Thymus (tissue), 11 donors: ENCODE measurements around the gene S100A6. TPM values are rescaled to one million over a fixed set of nuclear protein-coding genes. Genes with fewer than 3 reads are reported as not detected.
A peak's percentile ranks its signal among the peaks of the same experiment; 100 is the strongest.
"Not testable (repeated sequence)": the region's sequence is repeated elsewhere in the genome, so short reads cannot be mapped to it uniquely, and the experiment has no call there.

Source experiments
- DNase-seq, 9 donors: peaks; one replicate each; pipeline ENCODE4 v3.0.0-alpha.2; 2013; ENCODE audit warnings: low spot score in 9 of 9, low read depth in 6 of 9, missing footprints in 1 of 9
- H3K27ac ChIP-seq, 2 donors: one replicate each; pipeline ENCODE4 v1.5.1; 2013; ENCODE audit warnings: control low read depth in 1 of 2, low read depth in 1 of 2, low read length in 1 of 2, mild to moderate bottlenecking in 1 of 2, moderate library complexity in 1 of 2
- H3K27me3 ChIP-seq, 2 donors: one replicate each; pipeline ENCODE4 v1.5.1; 2013; ENCODE audit warnings: low read length in 1 of 2; ENCODE audit not compliant: control insufficient read depth in 2 of 2, insufficient read depth in 1 of 2
- H3K36me3 ChIP-seq, 2 donors: one replicate each; pipeline ENCODE4 v1.5.1; 2013; ENCODE audit warnings: low read length in 1 of 2, mild to moderate bottlenecking in 1 of 2, moderate library complexity in 1 of 2; ENCODE audit not compliant: control insufficient read depth in 2 of 2, insufficient read depth in 2 of 2
- H3K4me1 ChIP-seq, 2 donors: one replicate each; pipeline ENCODE4 v1.5.1; 2013; ENCODE audit warnings: low read length in 2 of 2; ENCODE audit not compliant: control insufficient read depth in 2 of 2, insufficient read depth in 2 of 2
- H3K4me3 ChIP-seq, 2 donors: one replicate each; pipeline ENCODE4 v1.5.1; 2013; ENCODE audit warnings: low read length in 2 of 2, control low read depth in 1 of 2, mild to moderate bottlenecking in 1 of 2
- H3K9me3 ChIP-seq, 2 donors: one replicate each; pipeline ENCODE4 v1.5.1; 2013; ENCODE audit warnings: low read length in 1 of 2, mild to moderate bottlenecking in 1 of 2; ENCODE audit not compliant: control insufficient read depth in 2 of 2, insufficient read depth in 1 of 2
- WGBS: extraction: QIAGEN DNeasy Blood & Tissue Kit; methylation state at CpG from one replicate; pipeline ENCODE4 v1.1.7; 2013; 5-methylcytosine and 5-hydroxymethylcytosine counted together
- polyA plus RNA-seq: library from polyadenylated mRNA; stranded (reverse); fragments of 200-250 nt; gene quantifications from one replicate; pipeline ENCODE4 v1.2.3, GENCODE V29; 2013
- total RNA-seq: library from RNA; stranded (reverse); fragments of 120-200 nt; gene quantifications from one replicate; pipeline ENCODE4 v1.2.4, GENCODE V29; 2013
- donor health status: healthy.

The S100A6 gene
- total and polyA plus RNA-seq, 2 donors: 131 to 654 TPM

- no peak for DNase-seq
- Histone ChIP-seq H3K4me1 (peaks cover 0 to 33% of the 10 kb centered on the region in 2 donors), H3K4me3 (no peak overlapping the region), H3K9me3 (no peaks in the 10 kb centered on the region), H3K27me3 (no peaks in the 10 kb centered on the region), H3K27ac (no peak overlapping the region), H3K36me3 (no peaks in the 10 kb centered on the region)
- WGBS: 95% methylated on average over 22 of the region's 22 CpGs
Observed at GRCh38 chr1:153567621-153568366, 32.0 kb upstream of the S100A6 start.

GRCh38 chr1:153566414-153567371 lies 30.9 kb upstream of the S100A6 start:
- no peaks in the 10 kb centered on the region for H3K27me3 ChIP-seq
- peak in 4 of 9 donors; percentile 33 to 56 (median 42) for DNase-seq
- H3K4me3 ChIP-seq: no peak overlapping the region
- WGBS: 62% methylated on average over 16 of the region's 16 CpGs
- H3K27ac ChIP-seq: peak overlapping the region; percentile 57 to 88
- peaks cover 0 to 33% of the 10 kb centered on the region in 2 donors for H3K4me1 ChIP-seq
- H3K36me3 ChIP-seq: no peaks in the 10 kb centered on the region
- no peaks in the 10 kb centered on the region for H3K9me3 ChIP-seq

GRCh38 chr1:153565529-153566374 lies 30.0 kb upstream of the S100A6 start, which contains the start of gene S100A2:
Gene S100A2 (minus strand): TSS chr1:153565844. CDS start chr1:153563877, 1,967 bp downstream.
- Histone ChIP-seq H3K4me1 (peaks cover 0 to 33% of the 10 kb centered on the region in 2 donors), H3K9me3 (no peaks in the 10 kb centered on the region), H3K4me3 (no peak within 1 kb of the TSS), H3K36me3 (no peaks in the 10 kb centered on the region), H3K27ac (peak within 1 kb of the TSS; percentile 57 to 88), H3K27me3 (no peaks in the 10 kb centered on the region)
- no peak for DNase-seq
- 68% methylated on average over 8 of the region's 8 CpGs for WGBS

GRCh38 chr1:153563991-153564390 lies 28.2 kb upstream of the S100A6 start:
- Histone ChIP-seq H3K9me3 (no peaks in the 10 kb centered on the region), H3K4me1 (peaks cover 0 to 33% of the 10 kb centered on the region in 2 donors), H3K4me3 (no peak overlapping the region), H3K36me3 (no peaks in the 10 kb centered on the region), H3K27me3 (no peaks in the 10 kb centered on the region), H3K27ac (no peak overlapping the region)
- 97% methylated on average over 7 of the region's 7 CpGs for WGBS
- DNase-seq: no peak

- H3K27me3 ChIP-seq: no peaks in the 10 kb centered on the region
- no peaks in the 10 kb centered on the region for H3K36me3 ChIP-seq
- peaks cover 0 to 29% of the 10 kb centered on the region in 2 donors for H3K4me1 ChIP-seq
- 94% methylated on average over 6 of the region's 6 CpGs for WGBS
- H3K27ac ChIP-seq: no peak overlapping the region
- H3K4me3 ChIP-seq: no peak overlapping the region
- no peaks in the 10 kb centered on the region for H3K9me3 ChIP-seq
- no peak for DNase-seq
Observed at GRCh38 chr1:153563483-153563901, 27.7 kb upstream of the S100A6 start.

GRCh38 chr1:153562021-153562420 lies 26.2 kb upstream of the S100A6 start:
- DNase-seq, H3K4me3 ChIP-seq, H3K36me3 ChIP-seq, H3K9me3 ChIP-seq, H3K27me3 ChIP-seq, H3K27ac ChIP-seq: not testable (repeated sequence)
- peaks cover 0 to 21% of the 10 kb centered on the region in 2 donors for H3K4me1 ChIP-seq
- WGBS: 98% methylated on average over 3 of the region's 3 CpGs

GRCh38 chr1:153561466-153561985 lies 25.7 kb upstream of the S100A6 start:
- H3K36me3 ChIP-seq: no peaks in the 10 kb centered on the region
- H3K27ac ChIP-seq: no peak overlapping the region
- 98% methylated on average over 3 of the region's 3 CpGs for WGBS
- peaks cover 0 to 16% of the 10 kb centered on the region in 2 donors for H3K4me1 ChIP-seq
- H3K27me3 ChIP-seq: no peaks in the 10 kb centered on the region
- no peak for DNase-seq
- no peak overlapping the region for H3K4me3 ChIP-seq
- no peaks in the 10 kb centered on the region for H3K9me3 ChIP-seq

GRCh38 chr1:153560771-153561465 lies 25.1 kb upstream of the S100A6 start:
- Histone ChIP-seq H3K4me1 (peaks cover 0 to 10% of the 10 kb centered on the region in 2 donors), H3K36me3 (no peaks in the 10 kb centered on the region), H3K27ac (no peak overlapping the region), H3K27me3 (no peaks in the 10 kb centered on the region), H3K9me3 (no peaks in the 10 kb centered on the region), H3K4me3 (no peak overlapping the region)
- WGBS: 95% methylated on average over 10 of the region's 10 CpGs
- DNase-seq: no peak
